GM19240 (cell line): ENCODE measurements around the gene KLHL24.
A peak's percentile ranks its signal among the peaks of the same experiment; 100 is the strongest.
"Not testable (repeated sequence)": the region's sequence is repeated elsewhere in the genome, so short reads cannot be mapped to it uniquely, and the experiment has no call there.

ENCODE experiments used
- DNase-seq: peaks from one replicate; pipeline ENCODE4 v3.0.0; 2011; ENCODE audit warnings: low spot score; ENCODE audit not compliant: insufficient read length

The KLHL24 gene

DNA sequence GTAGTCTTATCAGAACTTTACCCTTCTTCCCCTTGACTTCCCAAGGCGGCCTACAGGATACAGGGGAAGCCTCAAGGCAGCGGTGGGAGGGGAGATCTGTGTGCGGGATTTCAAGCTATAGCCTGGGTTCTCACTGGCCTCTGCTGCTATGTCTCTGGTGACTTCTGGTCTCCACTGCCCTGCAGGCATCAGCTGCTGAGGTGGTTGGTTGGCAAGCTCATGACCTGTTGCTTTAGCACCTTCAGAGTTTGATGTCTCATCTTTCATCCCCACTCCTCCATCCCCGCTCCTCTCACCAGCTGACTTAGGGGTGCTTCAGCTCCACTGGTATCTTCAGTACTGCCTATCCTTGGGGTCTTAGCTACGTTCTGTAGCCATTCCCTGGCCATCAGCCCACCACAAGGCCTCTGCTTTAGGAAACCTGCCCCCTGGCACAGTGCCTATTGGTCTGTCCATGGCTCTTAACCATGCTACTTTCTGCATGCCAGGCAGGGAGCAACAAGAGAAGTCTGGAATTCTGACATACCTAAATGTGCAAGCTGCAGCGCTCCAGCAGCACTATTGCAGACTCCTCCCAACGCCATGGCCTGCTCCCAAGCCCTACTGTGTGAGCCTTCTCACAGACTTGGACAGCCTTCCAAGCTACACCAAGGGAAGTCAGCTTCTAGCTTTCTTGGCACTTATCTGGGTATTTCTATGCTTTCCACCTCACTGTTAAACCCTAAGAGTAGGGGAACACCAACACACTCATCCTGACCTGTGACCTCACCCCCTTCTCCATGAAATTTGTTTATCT lies 60.3 kb downstream of the KLHL24 start:
- no peak for DNase-seq

DNA sequence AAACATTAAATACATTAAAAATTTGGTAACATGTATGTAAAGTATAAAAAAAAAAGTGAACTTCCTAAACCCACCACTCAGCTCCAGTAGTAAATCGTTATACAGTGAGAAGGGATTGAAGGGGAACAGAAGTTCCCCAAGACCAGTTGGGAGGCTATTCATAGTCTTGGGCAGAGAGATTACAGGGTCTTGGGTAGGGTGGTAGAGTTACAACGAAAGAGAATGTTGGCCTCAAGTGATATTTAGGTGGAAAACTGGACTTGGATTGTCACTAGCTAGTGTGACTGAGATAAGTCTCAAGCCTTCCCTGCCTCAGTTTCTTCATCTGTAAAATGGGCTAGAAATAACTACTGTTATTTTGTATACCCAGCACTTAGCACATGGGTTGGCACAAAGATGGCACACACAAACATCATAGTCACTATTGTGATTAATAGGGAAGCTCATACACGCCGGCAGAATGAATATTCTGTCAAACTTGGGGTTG lies 61.7 kb downstream of the KLHL24 start:
- DNase-seq: no peak

DNA sequence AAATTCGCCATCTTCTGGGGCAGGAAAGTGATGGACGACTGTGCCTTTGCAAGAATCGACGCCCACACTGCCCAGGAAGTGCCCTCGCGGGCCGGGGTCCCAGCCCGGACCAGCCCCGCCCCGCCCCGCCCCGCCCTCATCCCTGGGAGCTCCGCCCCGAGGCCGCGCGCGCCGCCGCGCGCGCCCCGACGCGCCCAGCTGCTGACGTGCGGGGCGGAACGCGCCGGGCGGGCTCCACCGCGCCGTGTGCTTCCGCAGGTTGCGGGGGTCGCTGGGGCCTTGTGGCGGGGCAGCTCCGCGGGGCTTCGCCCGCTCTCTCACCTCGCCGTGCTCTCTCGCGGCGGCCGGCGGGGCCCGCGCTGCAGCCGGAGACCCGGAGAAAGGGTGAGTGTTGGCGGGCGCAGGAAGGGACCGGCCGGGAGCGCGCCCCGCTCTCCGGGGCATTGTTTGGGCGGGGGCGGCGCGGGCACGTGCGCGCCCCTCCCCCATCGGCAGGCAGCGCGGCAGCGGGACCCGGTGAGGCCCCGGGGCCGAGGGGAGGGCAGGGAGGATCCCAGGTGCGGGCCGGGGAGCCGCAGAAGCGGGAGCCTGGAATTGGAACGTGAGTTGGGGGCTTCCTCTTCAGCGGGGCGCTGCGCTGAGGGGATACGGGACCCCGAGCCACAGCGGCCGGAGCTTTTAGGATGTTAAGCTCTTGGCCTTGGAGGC lies 62.3 kb downstream of the KLHL24 start, which contains the start of gene YEATS2:
Gene YEATS2 (plus strand): TSS at position 188 of the 708 bp plus-strand sequence. CDS start 17,366 bp downstream, outside the sequence.
- DNase-seq: peak; percentile 86

DNA sequence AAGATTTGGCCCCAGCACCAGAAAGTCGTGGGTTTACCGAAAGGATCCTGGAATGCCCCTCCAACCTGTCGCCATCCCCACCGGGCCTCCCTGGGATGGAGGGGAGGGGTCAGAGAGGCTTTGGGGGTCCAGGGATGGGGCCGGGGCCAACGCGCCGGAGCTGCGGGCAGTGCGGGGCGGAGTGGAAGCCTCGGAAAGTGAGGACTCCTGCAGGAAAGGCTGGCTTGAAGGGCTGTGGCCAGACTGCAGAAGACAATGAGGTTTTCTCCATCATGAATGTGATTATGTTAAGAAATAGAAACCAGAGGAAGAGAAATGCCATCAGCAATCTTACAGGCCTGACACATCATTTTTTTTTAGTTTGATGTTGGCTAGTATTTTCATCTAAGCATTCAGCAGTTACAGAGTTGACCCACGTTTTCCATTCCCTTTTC lies 62.9 kb downstream of the KLHL24 start:
- DNase-seq: peak; percentile 10

DNA sequence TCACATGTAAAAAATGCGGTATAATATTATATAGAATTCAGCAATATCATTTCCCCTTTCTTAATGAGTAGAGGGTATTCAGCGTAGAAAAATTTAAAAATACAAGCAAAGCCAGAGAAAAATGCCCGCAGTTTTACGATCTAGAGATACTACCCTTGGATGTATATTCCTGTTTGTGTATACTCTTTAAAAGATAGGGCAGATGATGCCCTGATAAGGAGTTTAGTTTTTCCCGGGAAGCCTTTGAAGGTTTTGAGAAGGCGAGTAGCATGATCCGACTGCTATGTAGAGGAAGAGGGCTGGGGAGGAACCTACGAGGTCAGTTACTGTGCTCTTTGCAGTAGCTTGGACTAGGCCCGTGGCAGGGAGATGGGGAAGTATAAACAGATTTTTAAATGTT lies 63.3 kb downstream of the KLHL24 start:
- no peak for DNase-seq

DNA sequence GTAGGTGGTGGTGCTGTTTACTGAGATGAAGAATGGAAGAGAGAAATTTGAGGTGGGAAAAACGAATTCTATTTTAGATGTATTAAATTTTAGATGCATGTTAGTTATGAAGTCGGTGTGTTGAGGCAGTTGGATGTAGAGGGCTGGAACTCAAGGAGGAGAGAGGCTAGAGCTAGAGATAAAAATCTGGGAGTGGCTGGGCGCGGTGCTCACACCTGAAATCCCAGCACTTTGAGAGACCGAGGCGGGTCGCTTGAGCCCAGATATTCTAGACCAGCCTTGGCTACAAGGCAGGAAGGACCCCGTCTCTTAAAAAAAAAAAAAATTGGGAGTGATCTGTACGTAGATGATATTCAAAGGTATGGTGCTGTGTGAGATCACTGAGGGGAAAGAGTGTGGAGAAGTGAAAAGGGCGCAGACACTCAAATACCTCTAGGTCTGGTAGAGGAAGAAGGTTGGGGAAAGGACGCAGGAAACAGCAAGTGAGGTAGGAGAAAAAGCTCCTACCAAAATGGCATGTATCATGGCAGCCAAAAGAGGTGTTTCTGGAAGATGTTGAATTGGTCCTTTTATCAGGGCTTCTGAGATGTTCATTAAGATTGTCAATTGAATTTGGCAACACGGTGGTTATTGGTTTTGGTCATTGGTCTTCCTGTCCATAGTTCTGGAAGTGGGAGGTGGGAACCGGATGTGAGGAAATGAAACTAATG lies 64.0 kb downstream of the KLHL24 start:
- DNase-seq: no peak

DNA sequence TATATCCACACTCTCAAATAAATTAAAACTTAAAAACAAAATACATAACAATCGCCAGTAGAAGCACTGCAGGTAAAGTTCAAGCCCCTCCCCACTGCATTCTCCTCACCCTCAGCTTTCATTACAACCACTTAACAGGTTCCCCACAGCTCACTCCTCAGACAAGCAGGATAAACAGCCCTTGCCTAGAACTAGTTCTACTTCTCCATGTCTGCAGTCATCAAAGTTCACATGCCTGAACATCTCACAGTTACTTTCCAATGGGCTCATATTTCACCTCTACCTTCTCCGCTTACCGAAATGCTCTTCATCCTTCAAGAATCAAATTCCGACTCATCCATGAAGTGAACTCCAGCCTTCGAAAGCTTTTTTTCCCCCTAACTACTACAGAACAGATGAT lies 66.3 kb downstream of the KLHL24 start:
- no peak for DNase-seq

DNA sequence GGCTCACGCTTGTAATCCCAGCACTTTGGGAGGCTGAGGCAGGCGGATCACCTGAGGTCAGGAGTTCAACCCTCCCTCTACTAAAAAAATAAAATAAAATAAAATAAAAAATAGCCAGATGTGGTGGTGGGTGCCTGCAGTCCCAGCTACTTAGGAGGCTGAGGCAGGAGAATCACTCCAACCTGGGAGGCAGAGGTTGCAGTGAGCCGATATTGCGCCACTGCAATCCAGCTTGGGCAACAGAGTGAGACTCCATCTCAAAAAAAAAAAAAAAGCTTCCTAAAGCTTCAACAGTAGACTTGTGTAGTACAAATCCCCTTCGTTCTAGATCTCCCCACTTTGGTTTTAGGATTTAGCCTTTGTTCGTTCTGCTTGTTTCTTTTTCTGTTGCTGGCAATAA lies 68.5 kb downstream of the KLHL24 start:
- not testable (repeated sequence) for DNase-seq

DNA sequence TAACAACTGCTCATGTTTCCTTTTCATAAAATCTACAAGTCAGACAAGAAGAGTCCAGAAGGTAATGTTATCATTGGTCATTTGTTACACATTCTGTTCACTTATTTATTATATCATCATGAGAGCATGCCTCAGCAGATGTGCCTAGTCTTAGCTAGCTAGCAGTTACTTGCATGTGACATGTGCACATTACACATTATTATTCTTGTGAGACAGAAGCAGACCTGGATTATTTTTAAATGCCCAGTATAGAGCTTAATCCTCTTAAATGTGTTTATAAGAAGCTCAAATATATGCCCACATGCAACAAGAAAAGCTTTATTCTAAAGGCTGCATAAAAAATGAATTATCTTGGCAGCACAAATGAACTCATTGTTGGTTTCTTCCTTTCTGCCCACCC lies 74.8 kb downstream of the KLHL24 start:
- no peak for DNase-seq

DNA sequence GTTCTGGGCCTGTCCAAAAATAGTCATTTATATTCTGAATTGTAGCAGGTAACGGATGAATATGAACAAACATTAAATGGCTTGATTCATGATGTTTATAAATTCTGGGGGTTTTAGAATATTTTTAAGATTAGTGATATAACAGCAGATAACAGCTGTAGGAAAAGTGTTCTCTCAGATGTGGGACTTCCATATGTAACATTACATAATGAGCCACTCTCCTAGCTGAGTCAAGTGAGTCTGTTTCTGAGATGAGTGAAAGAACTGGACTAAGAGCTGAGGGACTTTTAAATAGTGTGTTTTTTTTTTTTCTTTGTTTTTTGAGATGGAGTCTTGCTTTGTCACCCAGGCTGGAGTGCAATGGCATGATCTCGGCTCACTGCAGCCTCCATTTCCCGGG lies 76.1 kb downstream of the KLHL24 start:
- no peak for DNase-seq

DNA sequence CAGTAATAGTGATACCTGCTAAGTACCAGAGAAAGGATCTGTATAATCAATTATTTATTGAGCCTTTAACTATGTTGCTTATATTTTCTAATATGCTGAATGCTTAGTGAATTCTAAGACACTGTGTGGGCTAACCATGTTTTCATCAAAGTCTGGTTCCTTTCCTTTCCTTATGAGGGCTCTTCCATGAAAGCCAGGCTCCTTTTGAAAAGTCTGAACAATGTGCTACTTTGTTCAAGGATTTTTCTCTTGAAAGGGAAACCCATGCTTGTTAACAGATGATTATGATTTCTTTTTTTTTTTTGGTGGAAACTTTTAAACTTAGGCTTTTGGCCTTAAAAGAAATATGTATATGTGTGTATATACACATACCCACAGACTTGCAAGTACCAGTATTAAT lies 79.2 kb downstream of the KLHL24 start:
- no peak for DNase-seq

DNA sequence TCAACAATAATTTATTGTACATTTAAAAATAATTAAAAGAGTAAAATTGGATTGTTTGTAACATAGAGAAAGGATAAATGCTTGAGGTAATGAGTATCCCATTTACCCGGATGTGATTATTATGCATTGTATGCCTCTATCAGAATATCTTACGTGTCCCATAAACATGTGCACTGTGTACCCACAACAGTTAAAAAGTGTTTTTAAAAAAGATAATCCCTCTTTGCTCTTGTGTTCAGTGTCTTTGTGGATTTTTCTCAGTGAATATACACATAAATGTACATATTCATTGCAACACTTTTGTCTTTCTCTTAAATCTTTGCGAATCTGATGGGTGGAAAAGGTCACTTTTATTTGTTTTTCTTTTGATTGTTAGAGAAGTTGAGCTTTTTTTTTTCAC lies 82.6 kb downstream of the KLHL24 start:
- no peak for DNase-seq

DNA sequence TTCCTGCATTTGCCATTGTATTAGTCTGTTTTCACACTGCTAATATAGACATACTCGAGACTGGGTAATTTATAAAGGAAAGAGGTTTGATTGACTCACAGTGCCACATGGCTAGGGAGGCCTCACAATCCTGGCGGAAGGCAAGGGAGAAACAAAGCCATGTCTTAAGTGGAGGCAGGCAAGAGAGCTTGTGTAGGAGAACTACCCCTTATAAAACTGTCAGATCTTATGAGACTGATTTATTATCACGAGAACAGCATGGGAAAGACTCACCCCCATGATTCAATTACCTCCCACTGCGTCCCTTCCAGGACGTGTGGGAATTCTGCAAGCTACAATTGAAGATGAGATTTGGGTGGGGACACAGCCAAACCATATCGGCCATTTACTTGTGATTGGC lies 90.0 kb downstream of the KLHL24 start:
- DNase-seq: no peak

DNA sequence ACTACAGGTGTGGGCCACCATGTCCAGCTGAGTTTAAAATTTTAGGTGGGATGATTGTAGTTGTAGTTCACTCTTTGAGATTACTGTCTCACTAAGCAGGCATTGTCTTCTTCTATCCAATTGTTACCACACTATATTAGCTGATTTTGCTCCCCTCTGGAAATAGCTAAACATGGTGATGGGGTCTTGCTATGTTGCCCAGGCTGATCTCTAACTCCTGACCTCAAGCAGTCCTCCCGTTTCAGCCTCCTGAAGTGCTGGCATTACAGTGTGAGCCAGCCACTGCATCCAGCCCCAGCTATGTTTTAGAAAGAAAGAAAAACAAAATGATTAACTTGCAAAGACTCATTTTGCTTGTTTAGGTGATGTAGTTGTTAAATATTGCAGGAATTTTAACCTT lies 92.8 kb downstream of the KLHL24 start:
- no peak for DNase-seq

DNA sequence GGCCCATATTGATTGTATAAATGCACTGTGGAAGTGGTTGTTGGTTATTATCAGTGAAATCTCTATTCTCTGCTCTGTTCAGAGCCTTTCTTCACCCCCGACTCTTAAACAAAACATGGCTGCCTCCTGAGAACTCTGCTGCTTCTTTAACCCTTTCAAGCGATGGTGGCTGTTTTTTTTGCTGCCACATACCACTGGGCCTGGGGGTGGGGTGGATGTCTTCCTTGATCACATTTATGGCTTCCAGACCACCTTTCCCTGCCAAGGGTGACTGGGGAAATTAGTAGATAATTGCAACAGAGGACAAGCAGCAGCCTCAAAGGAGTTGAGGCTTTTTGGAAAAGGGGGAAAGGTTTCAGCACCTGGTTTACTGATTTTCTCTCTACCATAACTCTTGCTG lies 94.9 kb downstream of the KLHL24 start:
- DNase-seq: no peak

DNA sequence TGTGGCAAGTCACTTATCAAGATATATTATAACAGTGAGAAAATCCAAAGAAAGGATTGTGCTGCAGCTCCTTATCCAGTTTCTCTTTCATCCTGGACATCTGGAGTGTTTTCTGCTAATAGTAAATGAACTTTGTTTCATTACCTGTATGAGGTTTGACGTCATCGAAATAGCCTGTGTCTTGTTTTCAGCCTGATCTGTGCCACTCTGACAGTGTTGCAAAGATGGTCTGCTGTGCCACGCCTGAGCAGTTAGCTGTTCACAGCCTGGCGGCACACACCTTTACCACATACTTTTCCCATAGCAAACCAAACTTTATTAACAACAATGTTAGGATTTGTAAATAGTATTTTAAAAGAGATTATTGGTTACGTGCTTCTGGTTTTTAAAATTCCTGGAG lies 96.2 kb downstream of the KLHL24 start:
- no peak for DNase-seq

DNA sequence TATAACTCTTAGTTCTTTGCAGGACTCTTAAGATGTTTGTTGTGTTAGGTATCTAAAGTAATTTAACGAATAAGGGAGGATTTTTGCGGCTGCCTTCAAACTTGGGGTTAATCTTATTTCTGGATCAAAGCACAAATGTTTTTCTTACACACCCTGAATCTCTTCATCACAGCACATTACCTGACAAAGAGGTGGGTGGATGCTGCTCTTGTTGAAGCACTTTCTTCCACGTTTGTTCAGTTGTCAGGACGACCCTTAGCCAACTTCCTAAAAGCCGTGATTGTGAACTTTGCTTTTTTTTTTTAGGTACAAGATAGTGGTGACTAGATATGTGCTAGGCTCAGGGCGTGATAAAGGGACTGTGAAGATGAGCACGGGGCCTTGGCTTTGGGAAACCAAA lies 98.1 kb downstream of the KLHL24 start:
- DNase-seq: no peak
